ENCODE data around the gene SCO1.

Gene SCO1

DNA sequence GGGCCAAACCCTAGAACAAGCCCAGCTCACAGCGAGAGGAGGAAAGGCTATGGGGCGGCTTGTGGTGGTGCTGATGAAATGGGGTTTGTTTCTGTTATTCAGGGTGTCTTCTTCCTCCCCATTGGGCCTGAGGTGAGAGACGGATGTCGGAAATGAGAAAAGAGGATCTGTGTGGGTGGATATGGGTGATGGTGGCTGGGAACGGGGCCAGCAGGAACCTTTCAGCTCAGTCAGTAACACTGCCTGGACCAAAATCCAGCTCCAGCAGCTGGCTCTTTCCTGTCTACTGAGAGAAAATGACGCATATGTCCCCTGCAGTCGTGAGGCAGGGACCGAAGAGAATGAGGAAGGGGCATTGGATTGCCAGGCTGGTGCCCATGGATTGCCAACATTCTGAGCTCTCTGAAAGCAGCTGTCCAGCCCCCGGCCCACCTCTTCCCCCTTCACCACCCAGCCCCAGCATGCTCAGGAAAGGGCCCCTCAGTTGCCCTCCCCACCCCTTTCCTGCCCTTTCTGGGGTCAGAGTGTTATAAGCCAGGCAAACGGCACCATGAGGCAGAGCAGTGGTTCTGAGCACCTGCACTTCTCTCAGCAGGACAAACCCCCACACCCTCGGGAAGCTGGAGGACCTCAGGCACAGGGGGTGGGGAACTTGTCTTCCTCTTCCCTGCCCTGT lies 44.2 kb downstream of the SCO1 start:
- DNase-seq (ENCODE audit: low spot score), result no peak

DNA sequence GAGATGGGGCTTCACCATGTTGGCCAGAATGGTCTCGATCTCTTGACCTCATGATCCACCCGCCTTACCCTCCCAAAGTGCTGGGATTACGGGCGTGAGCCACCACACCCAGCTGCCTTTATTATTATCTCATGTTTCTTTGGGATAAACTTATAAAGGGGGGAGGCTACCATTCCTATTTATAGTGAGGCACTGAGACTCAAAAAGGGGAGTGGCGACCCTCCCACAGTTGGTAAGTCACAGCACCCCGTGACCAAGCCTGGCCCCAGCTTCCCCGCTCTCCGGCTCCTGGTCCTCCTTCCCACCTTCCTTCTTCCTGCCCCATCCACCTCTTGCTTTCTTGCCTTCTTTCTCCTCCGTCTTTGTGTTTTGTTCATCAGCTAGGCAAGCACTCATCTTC lies 45.4 kb downstream of the SCO1 start:
- no peak for DNase-seq (ENCODE audit: low spot score)

DNA sequence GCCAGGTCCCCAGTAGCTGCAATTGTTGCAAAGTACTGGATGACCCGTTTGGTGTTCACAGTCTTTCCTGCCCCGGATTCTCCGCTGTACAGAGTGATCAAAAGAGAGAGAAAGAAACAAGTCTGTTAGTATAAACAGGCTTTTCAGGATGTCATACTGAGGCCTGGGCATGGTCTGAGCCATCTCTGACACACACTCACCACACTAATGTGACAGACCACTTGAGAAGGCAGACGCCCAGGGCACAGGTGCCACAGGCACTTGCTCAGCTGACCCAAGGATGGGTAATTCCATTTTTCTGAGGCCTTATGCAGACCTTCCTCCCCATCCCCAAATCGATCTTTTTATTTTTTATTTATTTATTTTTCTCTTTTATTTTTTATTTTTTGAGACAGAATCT lies 47.7 kb downstream of the SCO1 start:
- DNase-seq (ENCODE audit: low spot score), result no peak

DNA sequence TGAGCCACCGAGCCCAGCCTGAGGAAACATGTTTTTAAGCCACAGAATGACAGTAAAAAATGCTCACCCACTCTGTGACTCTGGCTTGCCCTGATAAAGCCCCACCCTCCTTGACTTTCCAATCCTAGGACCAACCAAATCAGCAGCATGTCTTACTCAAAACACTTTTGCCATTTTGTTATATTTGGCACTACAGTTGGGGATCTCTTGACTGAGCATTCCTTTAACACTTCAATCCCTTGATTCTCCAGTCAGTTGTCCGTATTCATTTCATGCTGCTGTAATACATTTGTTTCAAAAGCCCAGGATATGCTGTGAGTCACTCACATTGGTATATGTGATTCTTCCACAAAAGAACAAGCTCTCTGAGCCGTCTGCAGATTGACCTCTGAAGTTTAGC lies 48.4 kb downstream of the SCO1 start:
- DNase-seq (ENCODE audit: low spot score), result no peak

DNA sequence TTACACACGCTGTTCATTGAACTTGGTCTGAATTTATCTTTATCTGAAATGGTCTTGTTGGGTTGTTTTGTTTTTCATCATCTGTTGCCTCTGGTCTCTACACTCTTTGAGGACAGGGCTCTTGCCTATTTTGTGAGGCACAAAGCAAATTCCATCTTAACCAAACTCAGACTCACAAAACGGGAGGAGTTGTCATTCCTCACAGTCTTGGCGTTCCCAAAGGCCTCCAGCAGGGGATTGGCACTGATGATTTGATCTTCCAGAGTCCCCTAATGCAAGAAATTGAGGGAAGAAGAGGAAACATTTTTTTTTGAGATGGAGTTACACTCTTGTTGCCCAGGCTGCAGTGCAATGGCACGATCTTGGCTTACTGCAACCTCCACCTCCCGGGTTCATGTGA lies 49.0 kb downstream of the SCO1 start:
- no peak for DNase-seq (ENCODE audit: low spot score)

DNA sequence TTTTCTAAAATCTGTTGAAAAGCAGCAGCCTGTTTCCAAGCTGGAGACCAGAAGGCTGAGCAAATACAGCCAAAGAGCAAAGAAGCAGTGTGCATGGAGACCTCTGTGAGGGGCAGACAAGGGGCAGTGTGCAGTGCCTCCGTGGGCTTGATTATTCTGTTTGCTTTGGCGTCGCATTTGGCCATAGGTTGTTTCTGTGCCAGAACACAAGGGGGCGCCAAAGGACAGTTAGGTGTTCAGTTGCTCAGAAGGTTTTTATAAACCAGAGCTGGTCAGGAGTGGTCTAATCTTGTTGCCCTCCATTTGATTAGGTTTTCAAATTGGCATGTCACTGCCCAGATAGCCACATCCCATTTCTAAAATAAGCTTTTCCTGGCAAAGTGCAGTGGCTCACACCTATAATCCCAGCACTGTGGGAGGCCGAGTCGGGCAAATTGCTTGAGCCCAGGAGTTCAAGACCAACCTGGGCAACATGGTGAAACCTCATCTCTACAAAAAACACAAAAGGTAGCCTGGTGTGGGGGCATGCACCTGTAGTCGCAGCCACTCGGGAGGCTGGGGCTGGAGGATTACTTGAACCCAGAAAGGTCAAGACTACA lies 50.8 kb downstream of the SCO1 start:
- peak; percentile 65 for DNase-seq (ENCODE audit: low spot score)

DNA sequence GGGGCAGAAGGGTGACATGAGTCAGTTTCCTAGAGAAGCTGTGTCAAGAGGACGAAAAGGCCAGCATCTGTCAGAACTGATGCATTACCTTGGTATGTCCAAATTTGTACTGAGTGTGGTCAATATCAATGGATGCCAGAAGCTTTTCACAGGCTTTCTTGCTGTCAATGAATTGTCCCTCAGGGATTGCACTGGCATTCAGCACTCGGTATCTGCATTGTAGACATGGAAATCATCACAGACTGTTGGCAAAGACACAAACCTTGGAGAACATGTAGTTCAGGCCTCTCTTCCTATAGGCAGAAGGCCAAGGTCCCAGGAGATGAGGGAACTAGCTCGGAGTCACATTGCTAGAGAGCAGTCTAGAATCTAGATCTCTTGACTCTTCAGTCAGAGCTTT lies 56.9 kb downstream of the SCO1 start:
- no peak for DNase-seq (ENCODE audit: low spot score)

DNA sequence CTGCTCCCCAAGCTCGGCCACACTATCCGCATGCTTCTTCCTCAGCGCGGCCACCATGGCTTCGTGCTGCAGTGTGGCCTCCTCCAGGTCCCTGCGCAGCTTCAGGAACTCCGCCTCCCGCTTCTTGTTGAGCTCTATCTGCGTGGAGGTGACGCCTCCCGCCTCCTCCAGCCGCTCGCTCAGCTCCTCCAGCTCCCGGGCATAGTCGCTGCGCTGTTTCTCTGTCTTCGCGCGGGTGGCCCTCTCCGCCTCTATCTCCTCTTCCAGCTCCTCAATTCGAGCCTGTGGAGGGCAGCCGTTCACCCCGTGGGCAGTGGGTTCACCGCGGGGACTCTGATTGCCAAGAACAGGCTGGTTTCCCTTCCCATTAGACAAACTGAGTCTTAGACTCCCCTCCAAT lies 59.2 kb downstream of the SCO1 start:
- no peak for DNase-seq (ENCODE audit: low spot score)

DNA sequence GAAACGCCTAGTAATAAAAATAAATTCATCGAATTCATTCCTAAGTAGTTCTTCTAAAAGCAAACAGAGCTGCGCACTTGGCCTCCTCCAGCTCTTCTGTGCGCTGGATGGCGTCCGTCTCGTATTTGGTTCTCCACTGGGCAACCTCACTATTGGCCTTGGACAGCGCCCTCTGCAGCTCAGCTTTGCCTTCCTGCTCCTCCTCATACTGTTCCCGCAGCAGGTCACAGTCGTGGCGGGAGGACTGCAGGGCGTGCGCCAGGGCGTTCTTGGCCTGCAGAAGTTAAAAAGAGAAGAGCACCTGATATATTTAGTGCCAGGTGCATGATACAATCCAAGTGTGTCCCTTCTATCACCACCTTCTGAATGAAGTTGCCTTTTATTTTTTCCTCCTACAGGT lies 62.0 kb downstream of the SCO1 start:
- DNase-seq (ENCODE audit: low spot score), result no peak

DNA sequence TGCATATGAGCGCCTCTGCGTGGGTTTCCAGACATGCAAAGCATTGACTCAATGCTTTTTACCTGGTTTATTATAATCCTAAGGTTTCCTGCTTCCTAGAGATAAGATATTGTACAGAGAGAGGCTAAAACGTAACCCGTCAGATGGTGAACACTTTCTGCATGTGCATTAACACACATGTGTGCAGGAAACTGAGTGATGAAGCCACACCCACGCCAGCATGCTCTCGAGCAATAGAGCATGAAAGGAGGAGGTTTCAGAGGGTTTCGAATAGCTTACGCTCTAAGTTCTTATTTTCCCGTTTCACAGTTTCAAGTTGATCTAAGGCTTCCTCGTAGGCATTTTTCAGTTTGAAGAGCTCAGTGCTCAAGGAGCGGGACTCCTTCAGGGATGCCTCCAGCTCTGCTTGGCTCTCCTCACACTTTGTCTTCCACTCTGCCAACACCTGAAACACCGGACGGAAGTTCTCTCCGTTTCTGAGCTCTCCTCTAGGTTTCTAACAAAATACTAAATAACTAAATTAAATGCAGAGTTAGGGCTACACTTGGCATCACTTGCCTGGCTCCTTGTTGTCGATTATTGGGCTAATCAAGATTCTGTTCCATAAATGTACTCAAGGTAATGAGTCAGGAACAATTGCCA lies 63.5 kb downstream of the SCO1 start:
- no peak for DNase-seq (ENCODE audit: low spot score)

DNA sequence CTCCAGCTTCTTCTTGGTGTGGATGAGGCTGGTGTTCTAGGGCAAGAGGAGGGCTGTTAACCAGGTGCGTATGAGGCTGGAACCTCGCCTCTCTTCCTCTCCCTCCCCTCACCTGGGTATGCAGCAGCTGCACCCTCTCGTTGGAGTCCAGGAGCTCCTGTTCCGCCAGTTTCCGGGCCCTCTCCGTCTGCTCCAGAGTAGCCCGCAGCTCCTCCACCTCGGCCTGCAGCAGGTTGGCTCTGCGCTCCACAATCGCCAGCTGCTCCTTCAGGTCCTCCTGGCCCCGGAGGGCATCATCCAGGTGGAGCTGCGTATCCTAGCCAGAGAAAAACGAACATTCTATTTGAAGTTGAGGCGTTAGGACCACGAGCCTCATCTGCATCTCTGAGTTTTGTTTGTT lies 65.6 kb downstream of the SCO1 start:
- no peak for DNase-seq (ENCODE audit: low spot score)

DNA sequence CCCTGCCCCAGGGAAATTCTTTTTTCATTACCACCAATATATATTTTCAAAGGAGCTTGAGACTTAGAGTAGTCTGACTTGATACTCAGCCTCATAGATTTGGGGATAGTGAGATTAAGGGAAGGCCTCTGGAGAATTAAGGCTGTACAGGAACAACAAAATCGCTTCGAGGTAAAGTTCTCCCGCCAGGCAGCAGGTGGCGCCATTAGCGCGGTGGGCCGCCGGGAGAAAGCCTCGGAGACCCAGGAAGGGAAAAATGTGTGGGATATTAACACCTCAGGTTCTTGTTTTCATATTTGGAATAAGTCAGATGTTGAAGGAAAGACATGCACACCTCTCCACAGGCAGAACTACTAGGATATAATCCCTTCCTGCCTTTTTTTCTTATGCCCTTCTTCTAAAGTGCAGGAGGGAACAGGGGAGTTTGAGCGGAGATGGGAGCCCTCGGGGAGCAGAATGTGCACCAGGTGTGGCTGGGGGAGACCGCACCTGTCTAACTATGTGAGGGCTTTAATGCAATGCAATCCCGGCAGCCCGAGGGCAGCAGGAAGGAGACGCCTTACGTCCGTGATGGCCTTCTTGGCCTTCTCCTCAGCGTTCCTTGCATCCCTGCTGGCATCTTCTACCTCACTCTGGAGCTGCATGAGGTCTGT lies 66.2 kb downstream of the SCO1 start:
- DNase-seq (ENCODE audit: low spot score), result peak; percentile 18

DNA sequence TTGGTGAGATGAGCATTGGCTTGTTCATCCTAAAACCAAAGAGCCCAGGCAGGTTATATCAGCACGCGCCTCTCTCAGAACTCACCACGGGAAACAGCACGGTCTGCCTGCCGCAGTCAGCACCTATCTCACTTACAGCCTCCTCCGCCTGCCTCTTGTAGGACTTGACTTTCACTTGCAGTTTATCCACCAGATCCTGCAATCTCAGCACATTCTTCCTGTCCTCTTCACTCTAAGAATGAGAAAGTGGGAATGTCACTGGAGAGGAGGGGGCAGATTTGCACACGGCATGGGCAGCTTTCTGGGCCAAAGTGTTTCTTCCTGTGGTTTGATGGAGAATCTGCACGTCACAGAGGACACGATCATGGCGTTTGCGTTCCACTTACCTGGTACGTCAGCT lies 67.6 kb downstream of the SCO1 start:
- DNase-seq (ENCODE audit: low spot score), result no peak

DNA sequence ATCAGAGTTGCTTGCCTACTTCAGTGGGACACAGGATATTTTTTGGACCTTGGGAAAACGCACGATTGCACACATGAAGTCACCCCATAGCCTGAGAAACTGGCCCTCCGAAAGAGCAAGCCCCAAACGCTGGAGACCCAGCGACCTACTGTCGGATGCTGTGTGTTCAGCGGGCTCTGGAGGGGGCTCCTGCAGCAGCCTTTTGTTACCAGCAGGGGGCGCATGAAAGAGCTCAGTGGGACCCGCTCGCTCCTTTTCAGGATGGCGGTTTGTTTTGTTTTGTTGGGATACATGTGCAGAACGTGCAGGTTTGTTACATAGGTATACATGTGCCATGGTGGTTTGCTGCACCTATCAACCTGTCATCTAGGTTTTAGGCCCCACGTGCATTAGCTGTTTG lies 68.6 kb downstream of the SCO1 start:
- DNase-seq (ENCODE audit: low spot score), result no peak

DNA sequence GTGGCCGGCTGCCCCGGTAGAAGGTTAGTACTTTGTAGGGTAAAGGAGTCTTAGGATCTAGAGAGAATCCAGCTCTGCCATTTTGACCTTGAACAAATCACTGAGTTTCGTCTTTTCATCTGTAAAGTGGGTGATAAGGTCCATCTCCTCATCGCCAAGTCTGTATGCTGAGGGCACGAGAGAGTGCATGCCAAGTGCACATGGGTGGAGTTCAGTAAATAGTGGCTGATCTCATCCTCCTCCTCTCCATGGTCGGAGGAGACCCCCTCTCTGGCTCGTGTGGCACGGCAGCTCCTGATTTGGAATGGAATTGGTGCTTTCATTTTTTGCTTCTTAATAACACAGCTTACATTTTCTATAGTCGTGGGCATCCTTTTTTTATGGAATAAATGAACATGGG lies 70.9 kb downstream of the SCO1 start:
- DNase-seq (ENCODE audit: low spot score), result no peak

DNA sequence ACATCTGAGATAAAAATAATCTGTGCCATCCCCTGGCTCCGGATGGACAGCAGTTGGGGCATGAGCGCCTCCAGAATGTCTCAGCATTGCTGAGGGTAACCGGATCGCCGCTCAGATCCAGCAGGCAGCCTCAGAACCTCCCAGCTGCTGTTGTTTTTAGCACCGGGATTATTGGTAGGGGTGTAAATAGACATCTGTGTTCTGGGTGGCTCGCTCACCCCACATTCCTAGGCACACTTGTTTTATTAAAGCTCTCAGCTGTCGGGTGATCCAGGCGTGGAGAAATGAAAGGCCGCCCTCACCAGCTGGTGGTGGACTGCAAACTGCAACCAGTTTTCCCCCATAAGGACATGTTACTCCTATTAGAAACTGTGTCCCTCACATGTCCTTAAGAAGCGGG lies 72.4 kb downstream of the SCO1 start:
- no peak for DNase-seq (ENCODE audit: low spot score)

DNA sequence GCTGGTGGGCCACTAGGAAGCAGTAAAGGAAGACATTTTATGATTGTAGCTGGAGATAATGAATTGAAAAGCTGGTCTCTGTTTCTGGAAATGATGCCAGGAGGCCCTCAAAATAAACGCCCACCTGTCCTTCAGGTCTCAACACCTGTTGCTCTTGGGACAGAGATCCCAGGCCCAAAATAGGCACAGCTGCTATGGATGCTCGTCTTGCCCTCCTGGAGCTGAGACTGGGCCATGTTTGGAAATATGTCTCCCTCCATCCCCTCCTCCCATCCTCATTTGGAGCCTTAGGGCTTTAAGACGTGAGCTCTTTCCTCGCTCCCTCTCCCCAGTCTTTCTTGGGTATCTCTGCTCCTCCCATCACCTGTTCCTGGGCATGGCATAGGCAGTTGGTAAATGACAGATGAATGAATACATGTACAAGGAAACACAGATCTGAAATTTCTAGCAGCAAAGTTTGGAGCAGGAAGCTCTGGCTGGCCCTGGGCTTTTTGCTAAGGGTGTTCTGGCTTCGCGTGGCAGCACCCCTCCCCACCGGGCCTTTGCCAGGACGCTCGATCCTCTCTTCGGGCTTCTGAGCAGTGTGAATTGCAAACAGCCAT lies 73.5 kb downstream of the SCO1 start:
- DNase-seq (ENCODE audit: low spot score), result no peak

DNA sequence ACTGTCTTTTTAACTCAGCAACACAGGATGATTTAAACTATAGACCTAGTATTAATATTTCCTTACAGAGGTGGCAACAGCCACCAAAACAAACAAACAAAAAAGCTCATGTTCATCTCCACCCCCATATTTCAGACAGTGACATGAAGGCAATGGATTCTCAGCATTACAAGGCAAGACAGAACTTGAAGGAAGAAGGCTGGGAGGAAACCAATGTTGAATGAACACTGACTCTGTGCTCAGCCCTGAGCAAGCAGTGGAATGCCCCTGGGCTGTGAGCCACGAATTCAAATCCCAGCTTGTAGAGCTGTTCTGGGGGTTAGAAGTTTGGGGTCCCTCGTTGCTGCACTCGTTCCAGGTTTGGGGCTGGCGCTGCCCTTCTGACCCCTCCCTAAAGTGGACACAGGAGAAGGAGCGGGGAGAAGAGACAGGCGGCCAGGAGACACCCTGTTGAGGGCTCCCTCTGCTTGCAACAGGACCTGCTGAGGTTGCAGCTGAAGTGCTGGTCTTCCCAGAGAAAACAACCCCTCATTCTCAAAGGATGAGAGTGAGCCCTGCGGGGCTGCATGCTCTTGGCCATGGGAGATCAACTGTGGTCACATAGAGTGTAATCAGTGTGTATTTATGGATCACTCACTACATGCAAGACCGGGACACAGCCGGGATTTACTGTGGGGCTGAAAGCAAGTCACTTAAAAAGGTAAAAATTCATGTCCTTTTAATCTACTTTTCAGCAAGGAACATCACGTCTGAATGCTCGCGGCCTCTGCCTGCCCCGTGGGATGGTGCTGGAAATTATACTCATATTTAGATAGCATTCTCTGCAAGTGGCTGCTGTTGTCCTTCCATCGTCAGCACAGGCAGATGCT lies 74.5 kb downstream of the SCO1 start:
- no peak for DNase-seq (ENCODE audit: low spot score)
